ENCODE data around the gene DNM3. TPM values are rescaled to one million over a fixed set of nuclear protein-coding genes. Genes with fewer than 3 reads are reported as not detected.

DNM3 gene
- total and polyA plus RNA-seq, 2 donors (not counting 3 experiments of a cell fraction or from before 2014, with no cell fraction given) = 1.4 to 2.5 TPM

- Histone ChIP-seq H3K4me2 (ENCODE audit: insufficient read depth, low read length) (no peak overlapping the region), H3K4me1 (ENCODE audit: control insufficient read depth, extremely low read depth, insufficient read depth, low read length) (peaks cover 11% of the 10 kb centered on the region), H2AFZ (ENCODE audit: low read depth, low read length) (no peak overlapping the region), H3K79me2 (ENCODE audit: control insufficient read depth, insufficient read depth, low read length) (no peaks in the 10 kb centered on the region), H4K20me1 (replicated peaks; ENCODE audit: control insufficient read depth, extremely low read depth, insufficient read depth, low read length) (no peaks in the 10 kb centered on the region), H3K27ac (ENCODE audit: insufficient read depth, low read depth, low read length) (no peak overlapping the region), H3K4me3 (replicated peaks in 1 of 3; ENCODE audit: insufficient read depth in 1 of 3, low read depth in 1 of 3, low read length in 3 of 3) (no peak overlapping the region), H3K9me1 (replicated peaks; ENCODE audit: control insufficient read depth, extremely low read depth, insufficient read depth, low read length) (peaks cover 2% of the 10 kb centered on the region), H3K27me3 (ENCODE audit: control insufficient read depth in 2 of 2, insufficient read depth in 2 of 2, low read length in 2 of 2) (no peaks in the 10 kb centered on the region), H3K9me3 (replicated peaks; ENCODE audit: control insufficient read depth, insufficient read depth, low read length) (no peaks in the 10 kb centered on the region), H3K9ac (replicated peaks; ENCODE audit: extremely low read depth, insufficient read depth, low read length) (no peak overlapping the region), H3K36me3 (ENCODE audit: control insufficient read depth in 2 of 2, extremely low read depth in 1 of 2, insufficient read depth in 2 of 2, low read length in 2 of 2) (no peaks in the 10 kb centered on the region)
- dilution Hi-C loops (cut with MboI; ENCODE audit: extremely low pct_ligation_motif_present, low sequenced_read_pairs) (no loop called here), intact Hi-C loops (cut with micrococcal nuclease) (no loop called here)
- BruUV-seq (replicated peaks) = no TSS peak
- ChIA-PET POLR2A (no interaction called here), CTCF (interaction anchor here (1.0 kb wide), 1 partner anchor 72 kb away, joined by 5 read pairs; no protein-coding TSS in a partner anchor)
- FAIRE-seq (no peak), DNase-seq (ENCODE audit: low read depth, low spot score) (no peak)
- no peak for TF ChIP-seq EZH2 (IDR thresholded peaks at IDR 0.05; ENCODE audit: borderline replicate concordance, low read depth, low read length, severe bottlenecking)
- no peak for TF ChIP-seq GATA2 (IDR thresholded peaks at IDR 0.05; ENCODE audit: insufficient read depth, insufficient read length, low read depth, low read length)
- TF ChIP-seq MAX (IDR thresholded peaks at IDR 0.05; ENCODE audit: insufficient read depth, insufficient read length) = no peak
- TF ChIP-seq CTCF (IDR thresholded peaks at IDR 0.05; ENCODE audit: extremely low read depth in 1 of 2, insufficient read depth in 1 of 2, low read depth in 1 of 2, low read length in 2 of 2) = no peak
- no peak for TF ChIP-seq FOS (IDR thresholded peaks at IDR 0.05; ENCODE audit: borderline replicate concordance, insufficient read depth, low read length)
- TF ChIP-seq MYC (IDR thresholded peaks at IDR 0.05; ENCODE audit: low read depth, low read length) = no peak
- no peak for TF ChIP-seq POLR2A (IDR thresholded peaks at IDR 0.05; ENCODE audit: low read depth, low read length)
- TF ChIP-seq POLR2AphosphoS5 (IDR thresholded peaks at IDR 0.05; ENCODE audit: insufficient read depth, low read depth, low read length) = no peak
- no peak for TF ChIP-seq JUN (IDR thresholded peaks at IDR 0.05; ENCODE audit: borderline replicate concordance, insufficient read depth, insufficient read length, low read depth)
These were observed 70.2 kb downstream of the DNM3 start for GRCh38 chr1:171911506-171911905.
